Ovary (tissue), 9 donors: Measurements from ENCODE around the gene MOCS1. TPM values are rescaled to one million over a fixed set of nuclear protein-coding genes. Genes with fewer than 3 reads are reported as not detected.

Source experiments
- DNase-seq, 5 donors: peaks; one replicate each; pipeline ENCODE4 v3.0.0-alpha.2; 2019 to 2020
- H3K27ac ChIP-seq, 2 donors: fragments of 200-600 bp; one replicate each; pipeline versions ENCODE4 v1.5.1 to v1.8.0; 2019 to 2022
- H3K27me3 ChIP-seq: fragments of 200-600 bp; one replicate; pipeline ENCODE4 v1.8.0; 2022
- H3K36me3 ChIP-seq: fragments of 200-600 bp; sonication (generic); one replicate; pipeline ENCODE4 v1.5.1; 2019
- H3K4me1 ChIP-seq: one replicate; pipeline ENCODE4 v1.8.1; 2013; ENCODE audit warnings: mild to moderate bottlenecking, moderate library complexity; ENCODE audit not compliant: insufficient read depth
- H3K4me3 ChIP-seq: fragments of 200-600 bp; sonication (generic); one replicate; pipeline ENCODE4 v1.5.1; 2017
- H3K9me3 ChIP-seq, 2 donors: fragments of 200-600 bp in 1 of 2; sonication (generic) in 1 of 2; one replicate each; pipeline versions ENCODE4 v1.5.1 to v1.8.1; 2013 to 2019; ENCODE audit warnings: mild to moderate bottlenecking in 1 of 2, moderate library complexity in 1 of 2
- EP300 ChIP-seq: sonication (generic); formaldehyde crosslinking; IDR thresholded peaks from one replicate; pipeline ENCODE4 v1.6.1; 2017; ENCODE audit warnings: antibody characterized with exemption
- POLR2A ChIP-seq: fragments of 450-650 bp; IDR thresholded peaks from one replicate; pipeline ENCODE4 v1.6.1; 2017; ENCODE audit warnings: antibody characterized with exemption, mild to moderate bottlenecking, moderate library complexity
- WGBS, 3 donors: extraction: QIAGEN DNeasy Blood & Tissue Kit in 1 of 3; methylation state at CpG; one replicate each; pipeline versions ENCODE4 v1.1.5 to v1.1.7; 2013 to 2017; 5-methylcytosine and 5-hydroxymethylcytosine counted together
- intact Hi-C, 4 donors: fragments of 100-400 bp; cut with DNase I; formaldehyde crosslinking; loops; one replicate each; pipeline versions ENCODE4 v1.11.0 to v1.15.1; 2022 to 2023
- polyA plus RNA-seq, 2 donors: library from polyadenylated mRNA; stranded (reverse); fragments of 200-250 nt in 1 of 2; fragments of 350-450 nt in 1 of 2; fragmentation: Illumina TruSeq in 1 of 2; extraction: RNeasy Lipid Tissue Mini Kit (QIAGEN cat#74804) in 1 of 2; gene quantifications; one replicate each; pipeline ENCODE4 v1.2.3, GENCODE V29; 2013 to 2014
- total RNA-seq, 7 donors: library from RNA; depleted of rRNA in 2 of 7; stranded (reverse); fragments of >200 nt in 2 of 7; fragmentation: NEBNext Ultra II Directional in 3 of 7; extraction: Animal tissue kit (Norgen Biotek cat#: 25700) in 3 of 7; gene quantifications; one replicate each; pipeline versions ENCODE4 v1.1.0 to v1.2.4, GENCODE V29; 2016 to 2023
- TF ChIP-seq, protein P1 (sequence below), 3 donors: fragments of 450-650 bp in 2 of 3; fragments of 200-600 bp in 1 of 3; IDR thresholded peaks; one replicate each; pipeline versions ENCODE4 v1.5.1 to v1.8.0; 2016 to 2022; ENCODE audit warnings: antibody characterized with exemption in 3 of 3, mild to moderate bottlenecking in 1 of 3
- donor health status: DM: no; HTN: no; CAD: no; lungs with moderate emphysema.
- donor health status: DM: no; HTN: no; CAD: no.
- donor health status: Bipolar disorder and iron deficiency.
- donor health status: DM: yes; HTN: yes; CAD: no.
- donor health status: DM: no; HTN: no; CAD: no.
- donor health status: DM: yes; HTN: yes; CAD: no.

Gene MOCS1
- total and polyA plus RNA-seq, 9 donors: 10.9 to 21.8 (median 16.7) TPM

DNA sequence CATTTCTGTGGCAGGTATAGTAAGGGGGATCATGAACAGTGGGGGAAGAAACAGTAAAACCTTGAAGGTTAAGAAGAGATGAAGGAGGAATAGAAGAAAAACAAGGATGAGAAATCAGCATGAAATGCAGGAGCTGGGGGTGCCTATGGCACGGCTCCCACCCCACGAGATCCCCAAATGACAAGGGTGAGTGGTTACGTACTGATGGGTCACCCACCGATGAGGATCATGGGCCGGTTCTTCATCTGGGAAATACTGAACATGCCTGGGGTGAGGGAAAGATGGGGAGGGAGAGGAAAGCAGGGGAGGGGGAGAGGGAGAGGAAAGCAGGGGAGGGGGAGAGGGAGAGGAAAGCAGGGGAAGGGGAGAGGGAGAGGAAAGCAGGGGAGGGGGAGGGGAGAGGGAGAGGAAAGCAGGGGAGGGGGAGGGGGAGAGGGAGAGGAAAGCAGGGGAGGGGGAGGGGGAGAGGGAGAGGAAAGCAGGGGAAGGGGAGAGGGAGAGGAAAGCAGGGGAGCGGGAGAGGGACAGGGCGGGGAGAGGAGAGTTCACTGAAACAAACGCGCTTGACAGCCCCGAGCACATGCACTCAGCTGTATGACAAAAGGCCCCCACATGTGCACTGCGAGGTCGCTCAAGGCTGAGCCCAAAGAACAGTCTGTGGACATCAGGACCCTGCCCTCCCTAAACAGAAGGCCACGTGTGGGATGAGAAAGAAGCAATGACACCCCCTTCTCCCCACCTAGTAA lies 25.3 kb downstream of the MOCS1 start:
- intact Hi-C loops: no loop called here
- H3K4me3 ChIP-seq: no peak overlapping the region
- WGBS, 3 donors: 84 to 86% (median 85%) methylated on average over 13 of the region's 13 CpGs
- no peaks in the 10 kb centered on the region for H3K4me1 ChIP-seq
- no peak for DNase-seq
- TF ChIP-seq, protein P1, sequence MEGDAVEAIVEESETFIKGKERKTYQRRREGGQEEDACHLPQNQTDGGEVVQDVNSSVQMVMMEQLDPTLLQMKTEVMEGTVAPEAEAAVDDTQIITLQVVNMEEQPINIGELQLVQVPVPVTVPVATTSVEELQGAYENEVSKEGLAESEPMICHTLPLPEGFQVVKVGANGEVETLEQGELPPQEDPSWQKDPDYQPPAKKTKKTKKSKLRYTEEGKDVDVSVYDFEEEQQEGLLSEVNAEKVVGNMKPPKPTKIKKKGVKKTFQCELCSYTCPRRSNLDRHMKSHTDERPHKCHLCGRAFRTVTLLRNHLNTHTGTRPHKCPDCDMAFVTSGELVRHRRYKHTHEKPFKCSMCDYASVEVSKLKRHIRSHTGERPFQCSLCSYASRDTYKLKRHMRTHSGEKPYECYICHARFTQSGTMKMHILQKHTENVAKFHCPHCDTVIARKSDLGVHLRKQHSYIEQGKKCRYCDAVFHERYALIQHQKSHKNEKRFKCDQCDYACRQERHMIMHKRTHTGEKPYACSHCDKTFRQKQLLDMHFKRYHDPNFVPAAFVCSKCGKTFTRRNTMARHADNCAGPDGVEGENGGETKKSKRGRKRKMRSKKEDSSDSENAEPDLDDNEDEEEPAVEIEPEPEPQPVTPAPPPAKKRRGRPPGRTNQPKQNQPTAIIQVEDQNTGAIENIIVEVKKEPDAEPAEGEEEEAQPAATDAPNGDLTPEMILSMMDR (IDR thresholded peaks at IDR 0.05): no peak
- TF ChIP-seq POLR2A: no peak
- TF ChIP-seq EP300: no peak
- no peak overlapping the region for H3K27ac ChIP-seq
- no peaks in the 10 kb centered on the region for H3K36me3 ChIP-seq
- H3K9me3 ChIP-seq: no peaks in the 10 kb centered on the region
- no peaks in the 10 kb centered on the region for H3K27me3 ChIP-seq

DNA sequence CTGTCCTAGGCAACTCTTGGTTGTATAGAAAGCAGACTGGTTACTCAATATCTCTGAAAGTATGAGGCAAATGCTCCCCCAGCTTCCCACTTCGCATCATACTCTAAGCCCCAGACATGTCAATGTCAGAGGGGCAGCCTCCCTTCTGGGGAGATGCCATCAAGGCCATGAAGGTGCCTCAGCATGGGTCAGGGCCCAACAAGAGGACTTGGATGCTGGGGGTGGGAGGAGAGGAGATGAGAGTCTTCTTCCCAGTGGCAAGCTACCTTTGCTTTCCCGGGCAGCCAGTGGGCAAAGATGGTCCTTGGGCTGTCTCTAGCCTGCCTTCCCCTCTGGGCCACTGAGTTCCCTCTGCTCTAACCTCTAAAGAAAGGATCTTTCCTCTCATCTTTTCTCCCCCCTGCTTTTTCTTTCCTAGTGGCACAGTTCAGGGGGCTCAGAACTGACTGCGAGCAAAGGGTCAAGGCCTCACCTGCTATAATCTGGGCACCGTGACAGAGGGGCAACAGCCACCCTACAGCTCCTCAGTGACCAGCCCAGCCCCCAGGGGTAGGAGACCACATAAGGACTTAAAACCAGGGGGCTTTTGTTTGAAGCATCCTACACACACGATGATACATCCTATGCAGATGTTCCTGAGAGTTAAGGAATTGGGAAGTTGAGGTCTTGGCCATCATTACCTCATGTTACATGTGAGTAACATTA lies 26.2 kb downstream of the MOCS1 start:
- H3K27me3 ChIP-seq: no peaks in the 10 kb centered on the region
- intact Hi-C loops: no loop called here
- H3K4me1 ChIP-seq: no peaks in the 10 kb centered on the region
- H3K36me3 ChIP-seq: no peaks in the 10 kb centered on the region
- H3K27ac ChIP-seq: no peak overlapping the region
- TF ChIP-seq POLR2A (no peak), EP300 (no peak)
- TF ChIP-seq, protein P1 (IDR thresholded peaks at IDR 0.05): no peak
- no peak for DNase-seq
- no peak overlapping the region for H3K4me3 ChIP-seq
- WGBS, 3 donors: 89 to 92% (median 92%) methylated on average over 5 of the region's 5 CpGs
- H3K9me3 ChIP-seq: no peaks in the 10 kb centered on the region

DNA sequence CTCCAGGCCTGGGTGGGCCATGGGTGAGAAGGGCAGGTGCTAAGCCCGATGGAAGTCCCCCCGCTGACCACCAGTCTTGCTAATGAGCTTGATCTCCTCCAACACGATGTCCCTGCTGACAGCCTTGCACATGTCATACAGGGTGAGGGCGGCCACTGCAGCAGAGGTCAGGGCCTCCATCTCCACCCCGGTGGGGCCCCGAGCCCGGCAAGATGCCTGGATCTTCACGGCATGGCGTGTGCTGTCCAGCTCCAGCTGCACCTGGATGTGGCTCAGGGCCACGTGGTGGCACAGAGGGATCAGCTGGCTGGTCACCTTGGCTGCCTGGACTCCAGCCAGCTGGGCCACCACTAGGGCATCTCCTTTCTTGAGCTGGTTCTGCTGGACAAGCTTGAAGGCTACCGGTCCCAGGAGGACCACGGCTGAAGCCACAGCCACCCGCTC lies 27.9 kb downstream of the MOCS1 start:
- 75 to 87% (median 87%) methylated on average over 13 of the region's 13 CpGs for WGBS, 3 donors
- no peak for DNase-seq
- no peaks in the 10 kb centered on the region for H3K4me1 ChIP-seq
- H3K4me3 ChIP-seq: no peak overlapping the region
- H3K27ac ChIP-seq: no peak overlapping the region
- H3K9me3 ChIP-seq: no peaks in the 10 kb centered on the region
- H3K36me3 ChIP-seq: no peaks in the 10 kb centered on the region
- intact Hi-C loops: no loop called here
- H3K27me3 ChIP-seq: no peaks in the 10 kb centered on the region
- TF ChIP-seq POLR2A: no peak
- TF ChIP-seq, protein P1 (IDR thresholded peaks at IDR 0.05): no peak
- no peak for TF ChIP-seq EP300

DNA sequence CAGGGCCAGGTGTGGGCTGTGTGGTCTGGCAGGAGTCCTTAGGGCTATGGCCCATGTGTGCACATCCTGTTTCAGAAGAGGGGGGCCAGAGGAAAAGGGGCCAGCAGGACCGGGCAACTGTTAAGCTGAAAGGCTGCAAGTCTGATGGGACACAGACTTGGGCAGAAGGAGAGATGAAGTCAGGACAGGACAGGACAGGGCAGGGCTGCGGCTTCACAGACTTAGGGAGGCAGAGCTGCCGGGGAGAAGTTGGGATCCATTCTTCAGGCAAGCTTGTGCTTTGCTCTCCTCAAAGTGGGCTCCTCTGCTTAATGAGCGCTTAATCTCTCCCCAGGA lies 28.7 kb downstream of the MOCS1 start:
- no peaks in the 10 kb centered on the region for H3K9me3 ChIP-seq
- H3K4me3 ChIP-seq: no peak overlapping the region
- no peak overlapping the region for H3K27ac ChIP-seq
- intact Hi-C loops: no loop called here
- no peaks in the 10 kb centered on the region for H3K36me3 ChIP-seq
- TF ChIP-seq, protein P1 (IDR thresholded peaks at IDR 0.05): no peak
- TF ChIP-seq POLR2A: no peak
- TF ChIP-seq EP300: no peak
- 74 to 81% (median 75%) methylated on average over 4 of the region's 4 CpGs for WGBS, 3 donors
- H3K4me1 ChIP-seq: no peaks in the 10 kb centered on the region
- H3K27me3 ChIP-seq: no peaks in the 10 kb centered on the region
- no peak for DNase-seq
